HepG2 (cell line): Measurements from ENCODE around the gene PDK3.

Experiments used
- FOXM1 ChIP-seq: sonication (generic); formaldehyde crosslinking; IDR thresholded peaks from 2 replicates; pipeline ENCODE4 v1.5.0; 2020; ENCODE audit warnings: missing genetic modification reagents
- KLF13 ChIP-seq: sonication (generic); formaldehyde crosslinking; IDR thresholded peaks from 2 replicates; pipeline ENCODE4 v1.4.0; 2020; ENCODE audit warnings: mild to moderate bottlenecking, missing genetic modification reagents
- RBAK ChIP-seq: sonication (generic); formaldehyde crosslinking; IDR thresholded peaks from 2 replicates; pipeline ENCODE4 v1.5.1; 2020; ENCODE audit warnings: mild to moderate bottlenecking, missing genetic modification reagents
- SIN3A ChIP-seq: IDR thresholded peaks from 2 replicates; pipeline ENCODE4 v1.6.1; 2011; ENCODE audit warnings: low read depth, mild to moderate bottlenecking, control low read depth, low read length, borderline replicate concordance
- ZBTB7A ChIP-seq: sonication (generic); formaldehyde crosslinking; IDR thresholded peaks from 2 replicates; pipeline ENCODE4 v1.8.0; 2022; ENCODE audit warnings: mild to moderate bottlenecking, missing genetic modification reagents
- ZC3H4 ChIP-seq: sonication (generic); formaldehyde crosslinking; IDR thresholded peaks from 2 replicates; pipeline ENCODE4 v1.4.0; 2020; ENCODE audit warnings: missing genetic modification reagents, borderline replicate concordance
- ZFP36 ChIP-seq: fragments of 150-350 bp; IDR thresholded peaks from 2 replicates; pipeline ENCODE4 v1.6.1; 2018; ENCODE audit warnings: borderline replicate concordance, low read length, low read depth; ENCODE audit not compliant: partially characterized antibody
- TF ChIP-seq, protein P1 (sequence below), 2 experiments: sonication (generic) in 1 of 2; formaldehyde crosslinking in 1 of 2; IDR thresholded peaks; 2 replicates each; pipeline versions ENCODE4 v1.4.0 to v1.6.1; 2016 to 2020; ENCODE audit warnings: borderline replicate concordance in 1 of 2, low read depth in 1 of 2, mild to moderate bottlenecking in 1 of 2, missing genetic modification reagents in 1 of 2

DNA sequence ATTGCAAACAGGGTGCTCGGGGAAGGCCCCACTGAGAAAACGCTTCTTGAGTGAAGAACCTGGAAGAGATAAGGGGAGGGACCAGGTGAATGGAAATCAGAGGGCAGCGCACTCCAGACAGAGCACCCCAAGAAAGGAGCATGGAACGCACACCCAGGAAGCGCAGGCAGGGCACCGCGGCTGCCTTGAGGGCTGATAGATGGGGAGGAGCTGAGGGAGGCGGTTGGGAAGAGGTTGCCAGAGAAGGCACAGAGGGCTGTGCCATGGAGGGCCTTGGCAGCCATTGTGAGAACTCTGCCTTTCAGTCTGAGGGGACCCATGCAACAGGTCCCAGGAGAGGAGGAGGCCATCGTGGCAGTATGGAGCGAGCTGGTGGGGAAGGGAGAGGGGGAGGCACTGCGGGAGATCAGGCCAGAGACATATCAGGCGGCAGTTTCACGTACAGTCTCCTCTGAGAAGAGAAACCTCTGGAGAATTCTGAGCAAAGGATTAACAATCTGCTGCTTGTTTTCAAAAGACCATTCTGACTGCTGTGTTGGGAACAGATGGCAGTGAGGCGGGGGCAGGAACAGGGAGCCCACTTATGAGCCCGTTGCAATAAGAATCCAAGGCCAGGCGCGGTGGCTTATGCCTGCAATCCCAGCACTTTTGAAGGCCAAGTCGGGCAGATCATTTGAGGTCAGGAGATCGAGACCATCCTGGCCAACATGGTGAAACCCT, 98.4 kb downstream of the PDK3 start:
- no peak for TF ChIP-seq RBAK (CRISPR knock-in tag)
- no peak for TF ChIP-seq KLF13
- no peak for TF ChIP-seq SIN3A
- no peak for TF ChIP-seq FOXM1 (CRISPR knock-in tag)
- TF ChIP-seq ZFP36: no peak
- TF ChIP-seq ZBTB7A (CRISPR knock-in tag): no peak
- no peak for TF ChIP-seq ZC3H4 (CRISPR knock-in tag)
- TF ChIP-seq, protein P1, sequence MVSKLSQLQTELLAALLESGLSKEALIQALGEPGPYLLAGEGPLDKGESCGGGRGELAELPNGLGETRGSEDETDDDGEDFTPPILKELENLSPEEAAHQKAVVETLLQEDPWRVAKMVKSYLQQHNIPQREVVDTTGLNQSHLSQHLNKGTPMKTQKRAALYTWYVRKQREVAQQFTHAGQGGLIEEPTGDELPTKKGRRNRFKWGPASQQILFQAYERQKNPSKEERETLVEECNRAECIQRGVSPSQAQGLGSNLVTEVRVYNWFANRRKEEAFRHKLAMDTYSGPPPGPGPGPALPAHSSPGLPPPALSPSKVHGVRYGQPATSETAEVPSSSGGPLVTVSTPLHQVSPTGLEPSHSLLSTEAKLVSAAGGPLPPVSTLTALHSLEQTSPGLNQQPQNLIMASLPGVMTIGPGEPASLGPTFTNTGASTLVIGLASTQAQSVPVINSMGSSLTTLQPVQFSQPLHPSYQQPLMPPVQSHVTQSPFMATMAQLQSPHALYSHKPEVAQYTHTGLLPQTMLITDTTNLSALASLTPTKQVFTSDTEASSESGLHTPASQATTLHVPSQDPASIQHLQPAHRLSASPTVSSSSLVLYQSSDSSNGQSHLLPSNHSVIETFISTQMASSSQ (IDR thresholded peaks at IDR 0.05; ENCODE audit: low read depth): no peak
- TF ChIP-seq, protein P1 (CRISPR knock-in tag; IDR thresholded peaks at IDR 0.05; ENCODE audit: borderline replicate concordance): no peak
